Stimulated activated naive CD8-positive, alpha-beta T cell treated with anti-CD3 and anti-CD28 coated beads, Interleukin-15, Interleukin-2, amounts not matched to agents 100 U/mL and 50 U/mL, for 24 hours (primary cell): ENCODE measurements around the gene HLCS.
"Not testable (repeated sequence)": the region's sequence is repeated elsewhere in the genome, so short reads cannot be mapped to it uniquely, and the experiment has no call there.

Experiments
- ATAC-seq: fragments of 150-1000 bp; cut with Tn5 transposase; one replicate; pipeline ENCODE4 v1.10.0; 2021
- DNase-seq: peaks from one replicate; pipeline ENCODE4 v3.0.0; 2021

Gene HLCS

GRCh38 chr21:36966066-36966820, at the start of gene HLCS:
Gene HLCS, minus strand, starts transcription at chr21:36966669. Its CDS starts 31 bp downstream, at chr21:36966638.
- DNase-seq (peak; percentile 78), ATAC-seq (peak; percentile 88)

GRCh38 chr21:37009740-37010341, 43.4 kb upstream of the HLCS start:
- DNase-seq (peak; percentile 87), ATAC-seq (peak; percentile 88)

GRCh38 chr21:37008724-37009123, 42.3 kb upstream of the HLCS start:
- ATAC-seq, result no peak
- DNase-seq, result no peak

GRCh38 chr21:37006486-37007291, 40.2 kb upstream of the HLCS start, which contains the start of gene RIPPLY3:
Gene RIPPLY3, plus strand, starts transcription at chr21:37006702. Its CDS starts 71 bp downstream, at chr21:37006773.
- DNase-seq (peak; percentile 18), ATAC-seq (peak; percentile 11)

GRCh38 chr21:37005548-37006485, 39.3 kb upstream of the HLCS start:
- ATAC-seq (no peak), DNase-seq (peak; percentile 19)

GRCh38 chr21:37003917-37004316, 37.4 kb upstream of the HLCS start:
- DNase-seq, result not testable (repeated sequence)

GRCh38 chr21:37002851-37003250, 36.4 kb upstream of the HLCS start:
- DNase-seq, ATAC-seq: not testable (repeated sequence)

More at GRCh38 chr21:37003917-37004316, 37.4 kb upstream of the HLCS start:
- not testable (repeated sequence) for ATAC-seq

- no peak for DNase-seq
- no peak for ATAC-seq
Observed at GRCh38 chr21:37001441-37001840, 35.0 kb upstream of the HLCS start.

- no peak for ATAC-seq
- DNase-seq, result no peak
Observed at GRCh38 chr21:37000381-37000780, 33.9 kb upstream of the HLCS start.

GRCh38 chr21:36999131-36999898, 32.8 kb upstream of the HLCS start:
- ATAC-seq (no peak), DNase-seq (no peak)

- ATAC-seq, DNase-seq: not testable (repeated sequence)
Observed at GRCh38 chr21:36995285-36995684, 28.8 kb upstream of the HLCS start.

- DNase-seq (peak; percentile 42), ATAC-seq (no peak)
Observed at GRCh38 chr21:36994501-36995158, 28.2 kb upstream of the HLCS start.

- ATAC-seq, result no peak
- DNase-seq, result no peak
Observed at GRCh38 chr21:36992671-36993070, 26.2 kb upstream of the HLCS start.

- ATAC-seq (no peak), DNase-seq (no peak)
Observed at GRCh38 chr21:36990508-36991205, 24.2 kb upstream of the HLCS start.

- ATAC-seq (peak; percentile 94), DNase-seq (peak; percentile 94)
Observed at GRCh38 chr21:36989699-36990507, 23.4 kb upstream of the HLCS start.

- DNase-seq, ATAC-seq: not testable (repeated sequence)
Observed at GRCh38 chr21:36989199-36989698, 22.8 kb upstream of the HLCS start.

GRCh38 chr21:36988536-36988935, 22.1 kb upstream of the HLCS start:
- no peak for DNase-seq
- no peak for ATAC-seq

- DNase-seq, result no peak
Observed at GRCh38 chr21:36987845-36988244, 21.4 kb upstream of the HLCS start.

More at GRCh38 chr21:36987845-36988244, 21.4 kb upstream of the HLCS start:
- ATAC-seq, result no peak
